ENCODE data around the gene AAR2.

DNA sequence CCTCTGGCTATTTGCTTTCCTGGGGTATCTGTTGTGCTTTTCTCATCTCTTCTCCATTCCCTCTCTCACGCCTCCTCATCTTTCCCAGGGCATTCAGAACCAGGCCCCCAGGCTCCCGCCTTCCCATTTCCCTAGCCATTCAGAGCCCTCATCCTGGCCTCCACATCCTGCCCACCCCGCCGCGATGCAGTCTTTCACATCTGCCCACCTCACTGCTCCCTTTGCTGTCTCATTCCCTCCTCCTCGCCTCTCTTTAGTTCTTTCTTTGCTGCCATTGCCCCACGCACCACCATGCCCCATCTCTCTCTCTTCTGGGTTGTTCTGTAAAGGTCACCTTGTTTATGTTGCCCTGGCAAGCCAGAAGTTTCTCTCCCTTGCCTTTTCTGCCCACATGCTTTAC, 10.6 kb upstream of the AAR2 start:
- no peak for TF ChIP-seq EZH2phosphoT487 (IDR thresholded peaks at IDR 0.05; ENCODE audit: low read depth)
- TF ChIP-seq, protein P1, sequence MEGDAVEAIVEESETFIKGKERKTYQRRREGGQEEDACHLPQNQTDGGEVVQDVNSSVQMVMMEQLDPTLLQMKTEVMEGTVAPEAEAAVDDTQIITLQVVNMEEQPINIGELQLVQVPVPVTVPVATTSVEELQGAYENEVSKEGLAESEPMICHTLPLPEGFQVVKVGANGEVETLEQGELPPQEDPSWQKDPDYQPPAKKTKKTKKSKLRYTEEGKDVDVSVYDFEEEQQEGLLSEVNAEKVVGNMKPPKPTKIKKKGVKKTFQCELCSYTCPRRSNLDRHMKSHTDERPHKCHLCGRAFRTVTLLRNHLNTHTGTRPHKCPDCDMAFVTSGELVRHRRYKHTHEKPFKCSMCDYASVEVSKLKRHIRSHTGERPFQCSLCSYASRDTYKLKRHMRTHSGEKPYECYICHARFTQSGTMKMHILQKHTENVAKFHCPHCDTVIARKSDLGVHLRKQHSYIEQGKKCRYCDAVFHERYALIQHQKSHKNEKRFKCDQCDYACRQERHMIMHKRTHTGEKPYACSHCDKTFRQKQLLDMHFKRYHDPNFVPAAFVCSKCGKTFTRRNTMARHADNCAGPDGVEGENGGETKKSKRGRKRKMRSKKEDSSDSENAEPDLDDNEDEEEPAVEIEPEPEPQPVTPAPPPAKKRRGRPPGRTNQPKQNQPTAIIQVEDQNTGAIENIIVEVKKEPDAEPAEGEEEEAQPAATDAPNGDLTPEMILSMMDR (IDR thresholded peaks at IDR 0.05; ENCODE audit: low read depth, low read length): no peak
